ENCODE measurements around the gene KLK8.

Gene KLK8

GRCh38 chr19:50949861-50950260 is 51.5 kb downstream of the KLK8 start:
- DNase-seq (ENCODE audit: low read depth in 2 of 2): no peak

- DNase-seq (ENCODE audit: low read depth in 2 of 2): no peak
Measured at GRCh38 chr19:50947123-50947522, 54.3 kb downstream of the KLK8 start.
